ENCODE data around the gene ZNF160. TPM values are rescaled to one million over a fixed set of nuclear protein-coding genes. Genes with fewer than 3 reads are reported as not detected.
"Not testable (repeated sequence)": the region's sequence is repeated elsewhere in the genome, so short reads cannot be mapped to it uniquely, and the experiment has no call there.

ZNF160 gene
- total RNA-seq, 6 experiments from 2014 or later, result 13.5 to 17.3 (median 16.2) TPM

- Mint-ChIP-seq H3K27ac (no peak overlapping the region), H3K36me3 (ENCODE audit: low read depth) (peaks cover 9% of the 10 kb centered on the region; the same call in 1 of the 2 replicates), H3K9me3 (peaks cover 41% of the 10 kb centered on the region), H3K4me1 (ENCODE audit: low read depth) (peaks cover 10% of the 10 kb centered on the region; the same call in 1 of the 2 replicates), H3K4me3 (peak overlapping the region; percentile 57; the same call in 1 of the 2 replicates), H3K27me3 (ENCODE audit: insufficient read depth) (peaks cover 4% of the 10 kb centered on the region)
- TF ChIP-seq CTCF (IDR thresholded peaks at IDR 0.05), result no peak
- DNase-seq, result no peak
Observed at GRCh38 chr19:53037101-53038097, 65.8 kb downstream of the ZNF160 start.

GRCh38 chr19:53034948-53035675 is 68.1 kb downstream of the ZNF160 start:
- Mint-ChIP-seq H3K27ac (no peak overlapping the region), H3K27me3 (ENCODE audit: insufficient read depth) (peaks cover 6% of the 10 kb centered on the region), H3K9me3 (peaks cover 46% of the 10 kb centered on the region)

GRCh38 chr19:53034054-53034453 is 69.2 kb downstream of the ZNF160 start:
- Mint-ChIP-seq H3K4me1 (ENCODE audit: low read depth) (peaks cover 10% of the 10 kb centered on the region; the same call in 1 of the 2 replicates), H3K27ac (no peak overlapping the region), H3K27me3 (ENCODE audit: insufficient read depth) (peaks cover 6% of the 10 kb centered on the region), H3K4me3 (no peak overlapping the region), H3K36me3 (ENCODE audit: low read depth) (peaks cover 9% of the 10 kb centered on the region; the same call in 1 of the 2 replicates), H3K9me3 (peaks cover 54% of the 10 kb centered on the region)
- no peak for TF ChIP-seq CTCF (IDR thresholded peaks at IDR 0.05)
- no peak for DNase-seq

More at GRCh38 chr19:53034948-53035675, 68.1 kb downstream of the ZNF160 start:
- Mint-ChIP-seq H3K4me1 (ENCODE audit: low read depth) (peaks cover 10% of the 10 kb centered on the region; the same call in 1 of the 2 replicates), H3K36me3 (ENCODE audit: low read depth) (peaks cover 9% of the 10 kb centered on the region; the same call in 1 of the 2 replicates), H3K4me3 (no peak overlapping the region; the same call in 1 of the 2 replicates)
- TF ChIP-seq CTCF (IDR thresholded peaks at IDR 0.05), result no peak
- DNase-seq, result peak; percentile 28

- H3K27me3 Mint-ChIP-seq (ENCODE audit: insufficient read depth); H3K27ac Mint-ChIP-seq; H3K36me3 Mint-ChIP-seq (ENCODE audit: low read depth); H3K4me1 Mint-ChIP-seq (ENCODE audit: low read depth); DNase-seq; H3K4me3 Mint-ChIP-seq: not testable (repeated sequence)
- H3K9me3 Mint-ChIP-seq, result peaks cover 61% of the 10 kb centered on the region
Observed at GRCh38 chr19:53028306-53028705, 74.9 kb downstream of the ZNF160 start.

GRCh38 chr19:53019684-53020083 is 83.5 kb downstream of the ZNF160 start:
- Mint-ChIP-seq H3K36me3 (ENCODE audit: low read depth) (no peaks in the 10 kb centered on the region; the same call in 1 of the 2 replicates), H3K27me3 (ENCODE audit: insufficient read depth) (no peaks in the 10 kb centered on the region; the same call in none of the 2 replicates), H3K9me3 (peaks cover 38% of the 10 kb centered on the region), H3K4me1 (ENCODE audit: low read depth) (peaks cover 5% of the 10 kb centered on the region; the same call in 1 of the 2 replicates), H3K4me3 (no peak overlapping the region), H3K27ac (no peak overlapping the region)
- no peak for DNase-seq
- peak; percentile 22; the same call in 1 of the 2 replicates for TF ChIP-seq CTCF (IDR thresholded peaks at IDR 0.05)

Other genes starting within 250 kb of the ZNF160 start
- 10 to 100 TPM in 4 of 6 experiments, 1 to 10 TPM in 2; 8.5 to 12.9 (median 11.2) TPM for gene ZNF468, start 245.8 kb downstream of the ZNF160 start, total RNA-seq (2021; fragmentation: NEBNext Ultra II Directional; extraction: Animal tissue kit (Norgen Biotek cat#: 25700))
- 1 to 10 TPM; 4.7 to 7.3 (median 5.4) TPM for gene ZNF320, start 205.8 kb downstream of the ZNF160 start, total RNA-seq (2021; fragmentation: NEBNext Ultra II Directional; extraction: Animal tissue kit (Norgen Biotek cat#: 25700))
- 1 to 10 TPM; 2.2 to 3.1 (median 2.8) TPM for gene ZNF888, start 180.0 kb downstream of the ZNF160 start, total RNA-seq (2021; fragmentation: NEBNext Ultra II Directional; extraction: Animal tissue kit (Norgen Biotek cat#: 25700))
- 1 to 10 TPM; 2.5 to 3.1 (median 2.9) TPM for gene ZNF816, start 140.5 kb downstream of the ZNF160 start, total RNA-seq (2021; fragmentation: NEBNext Ultra II Directional; extraction: Animal tissue kit (Norgen Biotek cat#: 25700))
- not detected for gene ERVV-1, start 89.5 kb downstream of the ZNF160 start, total RNA-seq (2021; fragmentation: NEBNext Ultra II Directional; extraction: Animal tissue kit (Norgen Biotek cat#: 25700))
- gene ERVV-2, start 58.7 kb downstream of the ZNF160 start, total RNA-seq (2021; fragmentation: NEBNext Ultra II Directional; extraction: Animal tissue kit (Norgen Biotek cat#: 25700)), result not detected
- 1 to 10 TPM; 3.2 to 4.6 (median 4.0) TPM for gene ZNF415, start 29.5 kb upstream of the ZNF160 start, total RNA-seq (2021; fragmentation: NEBNext Ultra II Directional; extraction: Animal tissue kit (Norgen Biotek cat#: 25700))
- gene ZNF347, start 55.6 kb upstream of the ZNF160 start, total RNA-seq (2021; fragmentation: NEBNext Ultra II Directional; extraction: Animal tissue kit (Norgen Biotek cat#: 25700)), result 1 to 10 TPM; 3.5 to 5.4 (median 4.4) TPM
- gene ZNF665, start 89.9 kb upstream of the ZNF160 start, total RNA-seq (2021; fragmentation: NEBNext Ultra II Directional; extraction: Animal tissue kit (Norgen Biotek cat#: 25700)), result under 1 TPM; 0.08 to 0.40 (median 0.20) TPM
- 10 to 100 TPM in 4 of 6 experiments, 1 to 10 TPM in 2; 7.6 to 17.1 (median 14.9) TPM for gene ZNF677, start 151.5 kb upstream of the ZNF160 start, total RNA-seq (2021; fragmentation: NEBNext Ultra II Directional; extraction: Animal tissue kit (Norgen Biotek cat#: 25700))
- not detected for gene VN1R2, start 154.9 kb upstream of the ZNF160 start, total RNA-seq (2021; fragmentation: NEBNext Ultra II Directional; extraction: Animal tissue kit (Norgen Biotek cat#: 25700))
- not detected for gene VN1R4, start 164.3 kb upstream of the ZNF160 start, total RNA-seq (2021; fragmentation: NEBNext Ultra II Directional; extraction: Animal tissue kit (Norgen Biotek cat#: 25700))
- 1 to 10 TPM; 4.0 to 4.5 (median 4.2) TPM for gene ZNF845, start 230.3 kb upstream of the ZNF160 start, total RNA-seq (2021; fragmentation: NEBNext Ultra II Directional; extraction: Animal tissue kit (Norgen Biotek cat#: 25700))